DMS79 treated with DMSO at 0.1 percent for 48 hours (cell line): Measurements from ENCODE around the gene TBC1D8B.

Experiments used
- DNase-seq: peaks from one replicate; lab custom pipeline; 2025; lab: John Stamatoyannopoulos, UW

The TBC1D8B gene

GRCh38 chrX:106898462-106898861 lies 96.0 kb downstream of the TBC1D8B start:
- DNase-seq: peak; percentile 30

- DNase-seq: no peak
These were observed 96.8 kb downstream of the TBC1D8B start for GRCh38 chrX:106899276-106899675.

GRCh38 chrX:106899841-106900240 lies 97.4 kb downstream of the TBC1D8B start:
- DNase-seq: no peak

- no peak for DNase-seq
These were observed 98.9 kb downstream of the TBC1D8B start for GRCh38 chrX:106901341-106901740.

- no peak for DNase-seq
These were observed 99.3 kb downstream of the TBC1D8B start for GRCh38 chrX:106901781-106902219.

- DNase-seq: no peak
These were observed 100.2 kb downstream of the TBC1D8B start for GRCh38 chrX:106902684-106903083.

- no peak for DNase-seq
These were observed 100.9 kb downstream of the TBC1D8B start, which contains the start of gene RIPPLY1 for GRCh38 chrX:106903291-106903824. Gene RIPPLY1, minus strand, starts transcription at chrX:106903341. Its CDS starts 54 bp downstream, at chrX:106903287.

- no peak for DNase-seq
These were observed 101.5 kb downstream of the TBC1D8B start for GRCh38 chrX:106903856-106904528.

- no peak for DNase-seq
These were observed 102.7 kb downstream of the TBC1D8B start for GRCh38 chrX:106905064-106905708.

GRCh38 chrX:106906361-106906760 lies 103.9 kb downstream of the TBC1D8B start:
- peak; percentile 9 for DNase-seq

- no peak for DNase-seq
These were observed 110.4 kb downstream of the TBC1D8B start for GRCh38 chrX:106912864-106913263.

- peak; percentile 60 for DNase-seq
These were observed 115.5 kb downstream of the TBC1D8B start for GRCh38 chrX:106917830-106918500.

- no peak for DNase-seq
These were observed 117.5 kb downstream of the TBC1D8B start, which contains the start of gene CLDN2 for GRCh38 chrX:106919932-106920452. Gene CLDN2, plus strand, starts transcription at chrX:106920402. Its CDS starts 7,827 bp downstream, at chrX:106928229.

- peak; percentile 51 for DNase-seq
These were observed 119.2 kb downstream of the TBC1D8B start for GRCh38 chrX:106921637-106922036.
